Measurements from ENCODE around the gene CD53.

The CD53 gene

GRCh38 chr1:110890474-110891196 is 17.7 kb downstream of the CD53 start:
- ATAC-seq: no peak
- no peak for TF ChIP-seq ZFP3 (CRISPR knock-in tag; IDR thresholded peaks at IDR 0.05)
- no peak for TF ChIP-seq ZNF70 (CRISPR knock-in tag; IDR thresholded peaks at IDR 0.05)
- no peak for TF ChIP-seq BACH2 (CRISPR knock-in tag; IDR thresholded peaks at IDR 0.05; ENCODE audit: borderline replicate concordance)
- TF ChIP-seq CSDC2 (CRISPR knock-in tag; IDR thresholded peaks at IDR 0.05): no peak
- TF ChIP-seq POU6F1 (CRISPR knock-in tag; IDR thresholded peaks at IDR 0.05; ENCODE audit: borderline replicate concordance, low read depth): no peak
- no peak for TF ChIP-seq OSR1 (CRISPR knock-in tag; IDR thresholded peaks at IDR 0.05)
- no peak for TF ChIP-seq CSRNP3 (CRISPR knock-in tag; IDR thresholded peaks at IDR 0.05)
- TF ChIP-seq GLIS3 (CRISPR knock-in tag; IDR thresholded peaks at IDR 0.05): no peak
- no peak for TF ChIP-seq ESRRG (CRISPR knock-in tag; IDR thresholded peaks at IDR 0.05)
- no peak for TF ChIP-seq CREB5 (CRISPR knock-in tag; IDR thresholded peaks at IDR 0.05; ENCODE audit: low read depth)
- TF ChIP-seq ZNF565 (CRISPR knock-in tag; conservative IDR thresholded peaks at IDR 0.05; ENCODE audit: low read depth): no peak

GRCh38 chr1:110893908-110894490 is 21.1 kb downstream of the CD53 start:
- TF ChIP-seq OSR1 (CRISPR knock-in tag; IDR thresholded peaks at IDR 0.05) (no peak), PPARA (CRISPR knock-in tag; IDR thresholded peaks at IDR 0.05; ENCODE audit: borderline replicate concordance) (no peak), BACH2 (CRISPR knock-in tag; IDR thresholded peaks at IDR 0.05; ENCODE audit: borderline replicate concordance) (no peak), POU6F1 (CRISPR knock-in tag; IDR thresholded peaks at IDR 0.05; ENCODE audit: borderline replicate concordance, low read depth) (no peak), CREB5 (CRISPR knock-in tag; IDR thresholded peaks at IDR 0.05; ENCODE audit: low read depth) (no peak), PATZ1 (CRISPR knock-in tag; IDR thresholded peaks at IDR 0.05; ENCODE audit: borderline replicate concordance) (no peak), TCF4 (CRISPR knock-in tag; IDR thresholded peaks at IDR 0.05; ENCODE audit: borderline replicate concordance) (no peak), CSDC2 (CRISPR knock-in tag; IDR thresholded peaks at IDR 0.05) (no peak), ZNF565 (CRISPR knock-in tag; conservative IDR thresholded peaks at IDR 0.05; ENCODE audit: low read depth) (no peak), ZNF70 (CRISPR knock-in tag; IDR thresholded peaks at IDR 0.05) (no peak), SNAI2 (CRISPR knock-in tag; IDR thresholded peaks at IDR 0.05) (no peak), CSRNP3 (CRISPR knock-in tag; IDR thresholded peaks at IDR 0.05) (no peak), ZFP30 (CRISPR knock-in tag; IDR thresholded peaks at IDR 0.05) (no peak), RARB (CRISPR knock-in tag; IDR thresholded peaks at IDR 0.05) (no peak), ARNTL (CRISPR knock-in tag; IDR thresholded peaks at IDR 0.05; ENCODE audit: borderline replicate concordance, low read depth) (no peak), ESRRG (CRISPR knock-in tag; IDR thresholded peaks at IDR 0.05) (no peak), GLIS3 (CRISPR knock-in tag; IDR thresholded peaks at IDR 0.05) (no peak)
- no peak for ATAC-seq
